HCT116 (cell line): Measurements from ENCODE around the gene CDAN1. TPM values are rescaled to one million over a fixed set of nuclear protein-coding genes. Genes with fewer than 3 reads are reported as not detected.

ENCODE experiments used
- ATAC-seq: fragments of 200-7000 bp; cut with Tn5 transposase; 2 replicates; pipeline ENCODE4 v1.9.1; 2020; ENCODE audit warnings: mild to moderate bottlenecking, moderate library complexity
- BruUV-seq: library from RNA; stranded (reverse); fragments of 400-500 nt; replicated peaks from 2 replicates; lab custom pipeline; 2021; lab: Mats Ljungman, UMichigan
- CTCF ChIA-PET: fragments of 300-600 bp; sonication (Branson Sonifier 250); formaldehyde crosslinking; loops from one replicate; lab custom pipeline; 2021; ENCODE audit warnings: antibody characterized with exemption; lab: Charles Lee
- POLR2A ChIA-PET: fragments of 300-600, 350-600 bp; sonication (Branson Sonifier 250); formaldehyde crosslinking; loops from one replicate; lab custom pipeline; 2021; ENCODE audit warnings: antibody characterized with exemption; lab: Charles Lee
- RAD21 ChIA-PET, 2 experiments: fragments of 300-600 bp; sonication (Branson Sonifier 250); formaldehyde crosslinking; loops; one replicate each; lab custom pipeline; 2023; ENCODE audit warnings: low total read pairs in 2 of 2; ENCODE audit not compliant: uncharacterized antibody in 2 of 2, unreplicated experiment in 2 of 2, low non-redundant PET in 1 of 2; lab: Charles Lee
- DNase-seq: peaks from one replicate; pipeline ENCODE4 v3.0.0-alpha.2; 2010; ENCODE audit warnings: low read depth, low spot score
- H2AFZ ChIP-seq: fragments of 200-600 bp; shearing (Covaris generic), sonication (generic); 2 replicates; pipeline ENCODE4 v1.6.1; 2017; ENCODE audit warnings: low read depth, mixed run types, mixed read lengths, antibody characterized with exemption, low read length; ENCODE audit not compliant: poor library complexity, severe bottlenecking
- H3K27ac ChIP-seq: 2 replicates; pipeline ENCODE4 v1.5.1; 2012; ENCODE audit warnings: low read depth, low read length
- H3K27me3 ChIP-seq: fragments of 200-600 bp; sonication (generic); 2 replicates; pipeline ENCODE4 v1.6.1; 2016; ENCODE audit warnings: mixed run types, low read length, mixed read lengths; ENCODE audit not compliant: insufficient read depth
- H3K36me3 ChIP-seq, 2 experiments: fragments of 200-500 bp in 1 of 2; fragments of 200-600 bp in 1 of 2; sonication (Bioruptor generic) in 1 of 2; sonication (generic) in 1 of 2; 2 replicates each; pipeline versions ENCODE4 v1.5.1 to v1.6.1; 2014 to 2016; ENCODE audit warnings: low read length in 2 of 2, inconsistent platforms in 1 of 2, mixed read lengths in 1 of 2, mixed run types in 1 of 2; ENCODE audit not compliant: insufficient read depth in 2 of 2, control insufficient read depth in 1 of 2
- H3K4me1 ChIP-seq, 2 experiments: fragments of 200-600 bp in 1 of 2; sonication (generic) in 1 of 2; 2 replicates each; pipeline versions ENCODE4 v1.5.1 to v1.6.1; 2012 to 2017; ENCODE audit warnings: low read length in 2 of 2, inconsistent platforms in 1 of 2, mild to moderate bottlenecking in 1 of 2, mixed read lengths in 1 of 2, mixed run types in 1 of 2, moderate library complexity in 1 of 2; ENCODE audit not compliant: insufficient read depth in 2 of 2, control insufficient read depth in 1 of 2
- H3K4me2 ChIP-seq: fragments of 200-600 bp; sonication (generic); 2 replicates; pipeline ENCODE4 v1.6.1; 2017; ENCODE audit warnings: mixed run types, low read length, mixed read lengths
- H3K4me3 ChIP-seq, 2 experiments: fragments of 200-600 bp in 1 of 2; sonication (generic) in 1 of 2; replicated peaks in 1 of 2; 2 replicates each; pipeline ENCODE4 v1.5.1; 2011 to 2016; ENCODE audit warnings: low read length in 2 of 2, control low read depth in 1 of 2, low read depth in 1 of 2, mild to moderate bottlenecking in 1 of 2, mixed read lengths in 1 of 2, mixed run types in 1 of 2
- H3K79me2 ChIP-seq: fragments of 200-600 bp; sonication (generic); 2 replicates; pipeline ENCODE4 v1.6.1; 2017; ENCODE audit warnings: mild to moderate bottlenecking, mixed run types, low read length, moderate library complexity, mixed read lengths; ENCODE audit not compliant: insufficient read depth
- H3K9ac ChIP-seq: fragments of 200-600 bp; sonication (generic); 2 replicates; pipeline ENCODE4 v1.6.1; 2016; ENCODE audit warnings: low read length, mixed read lengths
- H3K9me2 ChIP-seq: fragments of 200-600 bp; sonication (generic), shearing (Covaris generic); 2 replicates; pipeline ENCODE4 v1.6.1; 2017; ENCODE audit warnings: mixed run types, mild to moderate bottlenecking, moderate library complexity; ENCODE audit not compliant: insufficient read depth
- H3K9me3 ChIP-seq, 2 experiments: fragments of 200-500 bp in 1 of 2; fragments of 200-600 bp in 1 of 2; sonication (Bioruptor generic) in 1 of 2; sonication (generic) in 1 of 2; 2 replicates each; pipeline ENCODE4 v1.6.1; 2014 to 2017; ENCODE audit warnings: low read length in 2 of 2, mixed read lengths in 2 of 2, inconsistent platforms in 1 of 2, low read depth in 1 of 2, mild to moderate bottlenecking in 1 of 2, mixed run types in 1 of 2, moderate library complexity in 1 of 2; ENCODE audit not compliant: control insufficient read depth in 1 of 2, insufficient read depth in 1 of 2
- H4K20me1 ChIP-seq: fragments of 200-600 bp; sonication (generic), shearing (Covaris generic); 2 replicates; pipeline ENCODE4 v1.6.1; 2017; ENCODE audit warnings: mixed run types, mild to moderate bottlenecking, moderate library complexity; ENCODE audit not compliant: insufficient read depth
- CBX3 ChIP-seq: IDR thresholded peaks from 2 replicates; pipeline ENCODE4 v1.6.1; 2012; ENCODE audit warnings: low read depth
- CEBPB ChIP-seq: IDR thresholded peaks from 2 replicates; pipeline ENCODE4 v1.6.1; 2012; ENCODE audit warnings: low read depth
- ELF1 ChIP-seq: IDR thresholded peaks from 2 replicates; pipeline ENCODE4 v1.6.1; 2012; ENCODE audit warnings: low read depth, borderline replicate concordance
- EZH2phosphoT487 ChIP-seq: fragments of 200-600 bp; IDR thresholded peaks from 2 replicates; pipeline ENCODE4 v1.6.1; 2018; ENCODE audit warnings: antibody characterized with exemption, borderline replicate concordance
- FOSL1 ChIP-seq: IDR thresholded peaks from 2 replicates; pipeline ENCODE4 v1.6.1; 2012; ENCODE audit warnings: low read depth
- JUND ChIP-seq: IDR thresholded peaks from 2 replicates; pipeline ENCODE4 v1.6.1; 2012
- RAD21 ChIP-seq: IDR thresholded peaks from 2 replicates; pipeline ENCODE4 v1.6.1; 2012; ENCODE audit warnings: low read depth, mild to moderate bottlenecking
- ZNF274 ChIP-seq: fragments of 200-500 bp; sonication (Bioruptor generic); IDR thresholded peaks from 2 replicates; pipeline ENCODE4 v1.6.1; 2014; ENCODE audit warnings: mild to moderate bottlenecking, low read depth, low read length, inconsistent platforms
- intact Hi-C: fragments of 100-400 bp; cut with micrococcal nuclease; formaldehyde crosslinking; loops from 2 replicates; pipeline ENCODE4 v1.10.0; 2022
- total RNA-seq: library from RNA; stranded (reverse); gene quantifications from one replicate; pipeline ENCODE4 v1.2.1, GENCODE V29; 2021; ENCODE audit not compliant: unreplicated experiment
- TF ChIP-seq, protein P1 (sequence below): IDR thresholded peaks from 2 replicates; pipeline ENCODE4 v1.6.1; 2012

The CDAN1 gene
- total RNA-seq, 1 experiment from 2014 or later = 22.4 TPM

DNA sequence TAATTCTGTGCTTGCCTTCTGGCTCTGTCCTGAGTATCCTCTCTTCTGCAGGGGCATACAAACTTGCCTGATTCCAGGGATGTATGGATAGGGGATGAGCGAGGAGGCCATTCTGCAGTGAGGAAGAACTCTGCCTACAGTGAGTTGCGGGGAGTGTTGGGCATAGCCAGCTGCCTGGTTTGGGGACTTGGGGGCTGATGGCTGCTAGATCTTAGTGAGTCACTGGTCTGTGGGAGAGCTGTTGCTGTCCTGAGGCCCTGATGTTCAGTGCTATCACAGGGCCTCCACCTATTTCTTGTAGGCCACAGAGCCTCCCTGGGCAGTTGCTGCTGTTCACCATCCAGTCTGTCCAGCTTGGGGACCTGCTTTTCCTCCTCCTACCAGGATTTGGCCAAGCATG lies 20.3 kb downstream of the CDAN1 start:
- ATAC-seq (no peak), DNase-seq (no peak)
- H3K9ac ChIP-seq = no peak overlapping the region
- no peak overlapping the region for H3K4me2 ChIP-seq
- no peaks in the 10 kb centered on the region for H3K9me2 ChIP-seq
- ChIA-PET RAD21 (no interaction called here), POLR2A (no interaction called here), CTCF (interaction anchor here (1.5 kb wide), 1 partner anchor 10 kb away, joined by 5 read pairs; no protein-coding TSS in a partner anchor)
- 0 out of 4 replicates have a peak, but pooled peaks cover 0 to 2% of the 10 kb centered on the region in 2 experiments for H3K36me3 ChIP-seq
- no peaks in the 10 kb centered on the region for H3K4me1 ChIP-seq
- intact Hi-C loops = no loop called here
- no peaks in the 10 kb centered on the region for H4K20me1 ChIP-seq
- H3K79me2 ChIP-seq = no peaks in the 10 kb centered on the region
- no TSS peak for BruUV-seq
- no peaks in the 10 kb centered on the region for H3K27me3 ChIP-seq
- H3K9me3 ChIP-seq = no peaks in the 10 kb centered on the region
- no peak overlapping the region for H3K27ac ChIP-seq
- no peak for TF ChIP-seq RAD21
- no peak for TF ChIP-seq FOSL1
- TF ChIP-seq JUND = no peak
- TF ChIP-seq ELF1 = no peak
- no peak overlapping the region for H2AFZ ChIP-seq
- H3K4me3 ChIP-seq = no peak overlapping the region

DNA sequence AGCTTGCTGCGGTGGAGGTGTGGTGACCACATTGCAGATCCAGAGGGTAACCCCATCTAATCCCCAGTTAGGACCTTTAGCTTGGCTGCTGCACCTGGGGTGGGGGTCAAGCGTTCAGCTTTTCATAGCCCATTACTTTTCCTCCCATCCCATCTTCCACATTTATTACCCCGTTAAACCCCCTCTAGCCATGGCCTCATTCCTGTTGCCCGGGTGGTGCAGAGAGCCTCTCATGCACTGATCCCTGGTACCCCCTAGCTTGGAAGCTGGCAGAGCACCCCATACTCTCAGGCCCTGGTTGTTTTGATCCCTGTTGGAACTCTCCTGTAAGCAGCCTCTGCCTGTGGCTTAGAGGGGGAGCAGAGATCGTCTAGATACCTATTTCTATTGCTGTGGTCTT lies 20.8 kb downstream of the CDAN1 start:
- DNase-seq (no peak), ATAC-seq (no peak)
- Histone ChIP-seq H4K20me1 (no peaks in the 10 kb centered on the region), H3K9me3 (no peaks in the 10 kb centered on the region), H3K9ac (no peak overlapping the region), H3K4me3 (no peak overlapping the region), H3K4me2 (no peak overlapping the region), H3K79me2 (no peaks in the 10 kb centered on the region), H3K27ac (no peak overlapping the region), H3K36me3 (0 out of 4 replicates have a peak, but pooled peaks cover 0 to 2% of the 10 kb centered on the region in 2 experiments), H3K9me2 (no peaks in the 10 kb centered on the region), H2AFZ (no peak overlapping the region), H3K4me1 (no peaks in the 10 kb centered on the region), H3K27me3 (no peaks in the 10 kb centered on the region)
- ChIA-PET POLR2A (no interaction called here), RAD21 (no interaction called here), CTCF (interaction anchor here (1.5 kb wide), 1 partner anchor 9 kb away, joined by 5 read pairs; no protein-coding TSS in a partner anchor)
- intact Hi-C loops = no loop called here
- no TSS peak for BruUV-seq
- TF ChIP-seq CEBPB (no peak), ZNF274 (no peak), CBX3 (no peak), ELF1 (no peak), EZH2phosphoT487 (no peak), FOSL1 (no peak)
- TF ChIP-seq, protein P1, sequence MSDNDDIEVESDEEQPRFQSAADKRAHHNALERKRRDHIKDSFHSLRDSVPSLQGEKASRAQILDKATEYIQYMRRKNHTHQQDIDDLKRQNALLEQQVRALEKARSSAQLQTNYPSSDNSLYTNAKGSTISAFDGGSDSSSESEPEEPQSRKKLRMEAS = no peak
